Glomerular endothelial cell (primary cell): ENCODE measurements around the gene SRRD. TPM values are rescaled to one million over a fixed set of nuclear protein-coding genes. Genes with fewer than 3 reads are reported as not detected.

Experiments used
- DNase-seq: peaks from one replicate; pipeline ENCODE4 v3.0.0-alpha.2; 2011; ENCODE audit warnings: low read depth, low spot score; ENCODE audit errors: extremely low read depth
- total RNA-seq: library from RNA; depleted of rRNA; stranded (reverse); fragments of >200 nt; gene quantifications from 2 replicates; pipeline ENCODE4 v1.2.3, GENCODE V29; 2015

The SRRD gene
- total RNA-seq, 1 donor from 2014 or later = 17.0 TPM

DNA sequence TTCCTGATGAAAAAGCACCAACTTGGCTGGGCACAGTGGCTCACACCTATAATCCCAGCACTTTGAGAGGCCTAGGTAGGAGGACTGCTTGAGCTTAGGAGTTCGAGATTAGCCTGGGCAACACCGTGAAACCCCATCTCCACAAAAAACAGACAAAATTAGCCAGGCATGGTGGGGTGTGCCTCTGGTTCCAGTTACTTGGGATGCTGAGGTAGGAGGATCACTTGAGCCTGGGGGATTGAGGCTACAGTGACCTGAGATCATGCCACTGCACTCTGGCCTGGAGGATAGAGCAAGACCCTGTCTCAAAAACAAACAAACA, 3.1 kb upstream of the SRRD start:
- DNase-seq = no peak

DNA sequence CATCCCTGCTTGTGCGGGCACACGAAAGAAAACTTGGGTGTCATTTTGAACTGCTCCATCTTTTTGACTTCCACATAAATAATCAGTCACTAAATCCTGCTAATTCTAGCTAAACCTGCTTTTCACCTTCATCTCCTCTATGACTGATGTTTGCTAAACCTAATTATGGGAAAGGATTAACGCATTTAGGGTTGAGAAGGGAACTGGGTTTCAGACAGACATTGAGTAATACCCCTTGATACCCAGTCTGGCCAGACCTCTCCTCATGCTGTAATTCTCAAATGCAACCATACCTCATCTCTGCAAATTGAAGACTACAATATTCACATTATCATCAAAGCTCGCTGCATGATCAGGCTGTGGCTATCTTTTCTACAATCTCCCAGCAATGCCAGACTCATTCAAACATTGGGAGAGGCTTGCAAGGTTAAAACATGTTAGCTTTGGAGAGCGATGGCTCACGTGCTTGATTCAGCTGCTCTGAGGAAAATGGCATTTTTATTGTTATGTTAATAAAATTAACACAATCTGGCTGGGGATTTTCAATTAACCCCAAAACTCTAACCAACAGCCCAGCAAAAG, 2.5 kb upstream of the SRRD start:
- no peak for DNase-seq

DNA sequence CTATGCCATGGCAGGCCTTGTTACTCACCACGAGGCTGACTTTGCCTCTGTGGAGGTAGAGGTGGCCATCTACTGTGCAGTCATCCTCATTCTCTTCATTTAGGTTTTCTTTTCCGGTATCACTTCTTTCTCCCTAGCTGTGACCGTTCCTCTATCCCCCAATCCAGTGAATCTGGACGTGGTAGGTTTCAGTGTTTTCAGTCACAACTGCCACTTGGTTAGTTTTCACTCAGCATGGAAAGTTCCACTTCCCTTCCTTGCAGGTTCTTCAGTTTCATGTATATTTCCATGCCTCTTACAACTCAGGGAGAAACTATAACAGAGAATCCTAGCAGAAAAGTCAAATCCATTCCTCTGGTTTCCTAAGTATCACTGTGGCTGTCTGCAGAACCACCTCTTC, 2.0 kb upstream of the SRRD start:
- DNase-seq = no peak

DNA sequence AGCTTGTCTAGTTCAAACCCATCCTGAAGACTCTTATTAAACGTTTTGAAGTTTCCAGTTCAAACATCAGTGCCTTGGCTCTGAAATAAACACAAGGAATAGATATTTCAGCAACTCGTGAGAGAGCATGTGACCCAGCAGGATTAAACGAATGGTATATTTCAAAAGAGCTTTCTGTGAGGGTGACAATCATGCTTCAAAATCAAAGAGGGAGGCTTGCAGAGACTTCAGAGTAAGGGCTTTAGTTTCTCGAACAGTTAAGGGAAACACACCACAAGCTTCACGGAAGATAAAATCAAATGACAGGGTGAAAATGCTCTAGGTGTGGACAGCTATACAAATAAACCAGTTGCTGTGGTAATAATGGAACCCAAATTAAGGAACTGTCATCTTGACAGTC, 1.5 kb upstream of the SRRD start:
- no peak for DNase-seq

DNA sequence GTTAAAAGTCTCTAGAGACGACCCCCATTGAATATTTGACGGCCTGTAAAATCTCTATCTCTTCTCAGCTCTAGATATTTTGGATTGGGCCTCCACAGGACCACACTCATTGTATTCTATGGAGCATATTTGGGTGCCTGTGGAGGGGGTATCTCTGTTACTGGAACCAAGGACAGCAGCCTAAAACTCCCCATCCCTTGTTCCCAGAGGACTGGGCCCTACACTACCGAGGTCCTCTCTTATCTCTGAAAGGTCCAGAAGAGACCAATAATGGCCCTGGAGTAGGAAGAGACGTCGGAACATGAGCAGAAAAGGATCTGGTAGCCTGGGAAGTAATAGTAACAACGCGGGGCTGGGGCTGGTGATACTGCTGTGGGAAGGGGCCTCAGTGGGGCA, 636 bp upstream of the SRRD start:
- DNase-seq = no peak

DNA sequence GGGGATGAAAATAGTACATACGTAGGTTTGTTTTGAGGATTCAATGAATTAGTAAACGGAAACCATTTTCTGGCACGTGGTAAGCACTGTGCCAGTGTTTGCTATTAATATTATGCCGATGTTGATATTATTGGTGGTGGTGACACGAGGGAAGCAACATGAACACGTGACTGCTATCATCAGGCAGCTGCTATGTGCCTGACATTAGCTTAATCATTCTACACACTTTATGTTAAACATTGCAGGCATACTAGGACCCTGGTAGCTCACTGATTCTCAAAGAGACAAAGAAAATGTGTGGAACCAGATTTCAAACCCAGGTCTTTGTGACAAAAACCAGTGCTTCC, 656 bp downstream of the SRRD start:
- DNase-seq = no peak

DNA sequence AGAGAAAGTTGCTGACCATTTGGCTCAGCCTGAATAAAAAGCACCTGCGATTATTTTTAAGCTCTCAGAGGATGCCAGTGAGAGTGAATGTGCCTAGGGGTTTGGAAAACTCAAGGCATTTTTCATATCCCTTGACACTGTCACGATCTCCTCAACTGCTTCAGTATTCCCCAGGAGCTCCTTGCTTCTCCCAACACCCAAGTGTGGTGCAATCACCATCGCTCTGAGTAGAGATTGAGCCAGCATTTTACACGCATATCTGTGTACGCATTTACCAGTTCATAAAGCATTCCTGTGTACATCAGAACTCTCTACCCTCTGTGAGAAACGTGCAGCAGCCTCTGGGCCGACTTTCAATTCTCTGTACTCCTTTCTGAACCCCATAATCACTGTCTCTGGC, 1.3 kb downstream of the SRRD start:
- no peak for DNase-seq

DNA sequence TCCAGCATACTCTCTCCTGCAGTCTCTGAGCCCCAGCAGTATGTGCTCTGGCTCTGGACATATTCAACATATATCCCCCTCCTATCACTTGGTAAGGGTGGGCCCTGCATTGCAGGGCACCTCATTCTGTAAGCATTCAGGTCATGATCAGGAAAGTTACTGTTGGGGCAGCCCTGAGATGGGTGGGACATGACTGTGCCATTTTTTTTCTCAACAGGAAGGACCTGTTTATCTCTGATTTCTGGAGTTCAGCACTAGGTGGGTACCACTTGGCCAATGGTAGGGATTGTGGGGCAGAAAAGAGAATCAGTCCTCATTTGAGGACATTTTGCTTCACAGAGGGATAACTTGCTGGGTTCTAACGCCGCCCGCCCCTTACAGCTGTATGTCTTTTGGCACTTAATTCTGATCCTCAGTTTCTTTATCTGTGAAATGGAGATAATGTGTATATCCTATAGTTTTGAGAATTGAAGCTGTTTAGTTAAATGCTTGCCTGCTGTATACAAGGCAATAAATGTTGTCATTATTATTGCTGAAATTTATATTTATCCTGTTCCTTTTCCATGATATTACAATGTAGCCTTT, 2.2 kb downstream of the SRRD start:
- no peak for DNase-seq

DNA sequence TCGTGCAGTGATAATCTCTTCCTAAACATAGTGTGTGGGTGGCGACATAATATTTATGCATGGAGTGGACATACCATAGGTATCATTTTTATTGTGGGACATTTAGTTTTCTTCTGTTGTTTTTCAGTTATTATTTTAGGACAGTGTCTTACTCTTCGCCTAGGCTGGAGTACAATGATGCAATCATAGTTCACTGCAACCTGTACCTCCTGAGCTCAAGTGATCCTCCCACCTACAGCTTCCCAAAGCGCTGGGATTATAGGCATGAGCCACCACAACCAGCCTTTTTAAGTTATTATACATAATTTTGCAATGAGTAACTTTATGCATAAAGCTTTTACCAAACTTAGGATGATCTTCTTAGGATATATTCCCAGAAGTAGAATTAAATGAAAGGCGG, 2.7 kb downstream of the SRRD start:
- DNase-seq = no peak

DNA sequence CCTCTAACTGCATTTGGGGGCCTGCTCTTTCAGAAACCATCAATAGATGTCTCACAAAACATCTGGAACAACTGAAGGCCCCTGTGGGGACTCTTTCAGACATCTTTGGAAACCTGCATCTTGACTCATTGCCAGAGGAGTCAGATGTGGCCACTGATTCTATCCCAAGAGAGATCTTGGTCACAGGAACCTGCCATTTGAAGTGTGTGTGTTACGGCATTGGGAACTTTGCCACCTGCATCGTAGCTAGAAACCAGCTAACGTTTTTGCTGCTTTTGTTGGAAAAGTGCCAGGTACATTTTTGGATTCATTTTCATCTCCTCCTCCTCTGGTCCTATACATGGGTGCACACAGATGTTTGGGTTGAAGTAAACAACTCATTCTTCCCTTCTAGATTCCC, 4.3 kb downstream of the SRRD start:
- DNase-seq = no peak

DNA sequence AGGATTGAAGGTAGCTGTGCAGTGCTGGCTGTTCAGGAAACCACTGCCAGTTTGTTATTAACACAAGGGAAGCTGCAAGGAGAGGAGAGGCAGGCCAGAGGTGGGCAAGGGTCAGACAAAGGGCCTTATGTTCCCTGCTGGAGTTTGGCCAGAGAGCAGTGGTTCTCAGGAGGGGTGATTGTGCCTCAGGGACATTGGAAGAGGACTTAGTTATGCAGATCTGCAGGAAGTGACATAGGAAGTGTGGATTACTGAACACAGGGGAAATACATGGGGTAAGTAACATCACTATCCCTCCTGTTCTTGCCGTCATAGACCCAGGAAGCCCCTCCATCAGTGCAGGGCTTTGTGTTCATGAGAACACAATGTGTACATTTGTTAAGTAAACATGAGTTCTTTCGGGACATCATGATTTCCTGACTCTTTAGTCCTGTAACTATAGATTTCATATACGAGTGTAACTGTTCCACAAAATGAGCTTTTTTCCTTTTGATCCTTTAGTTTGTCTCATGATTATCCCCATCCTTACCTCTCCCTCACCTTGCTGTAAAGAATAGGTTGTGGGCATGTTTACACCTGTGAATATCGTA, 5.9 kb downstream of the SRRD start:
- no peak for DNase-seq

DNA sequence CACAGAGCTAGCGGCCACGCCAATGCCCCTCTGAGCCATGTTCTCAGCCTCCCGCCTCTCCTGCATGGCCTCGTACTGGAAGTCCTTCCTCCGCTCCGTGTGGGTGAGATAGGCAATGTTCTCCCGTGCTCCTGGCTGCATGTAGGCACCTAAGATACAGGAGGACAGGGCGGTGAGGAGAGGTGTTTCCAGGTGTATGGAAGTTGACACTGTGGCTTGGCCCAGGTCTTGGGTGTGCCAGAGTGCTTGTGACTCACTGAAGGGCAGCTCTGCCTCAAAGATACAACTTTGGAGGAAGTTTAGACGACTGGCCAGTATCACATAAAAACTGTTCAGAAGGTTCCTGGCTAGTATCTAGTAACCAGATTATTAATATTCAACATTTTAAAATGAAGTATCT, 8.5 kb downstream of the SRRD start:
- no peak for DNase-seq

DNA sequence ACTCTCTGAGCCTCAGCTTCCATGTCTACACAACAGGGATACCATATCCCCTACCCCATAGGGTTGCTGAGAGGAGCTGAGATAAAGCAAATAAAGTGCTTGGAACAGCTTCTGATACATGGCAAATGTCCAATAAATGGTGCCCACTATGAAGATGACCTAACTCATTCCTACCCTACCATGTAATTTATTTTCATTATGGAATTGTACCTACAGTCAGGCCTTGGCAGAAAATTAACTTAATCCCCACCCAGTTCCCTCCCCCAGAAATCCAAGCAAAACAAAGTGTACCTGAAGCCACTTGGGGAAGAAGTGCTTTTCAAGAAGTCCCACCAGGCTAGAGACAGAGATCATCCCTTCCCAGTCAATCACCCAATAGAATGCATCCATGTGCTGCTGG, 10.8 kb downstream of the SRRD start:
- DNase-seq = no peak

DNA sequence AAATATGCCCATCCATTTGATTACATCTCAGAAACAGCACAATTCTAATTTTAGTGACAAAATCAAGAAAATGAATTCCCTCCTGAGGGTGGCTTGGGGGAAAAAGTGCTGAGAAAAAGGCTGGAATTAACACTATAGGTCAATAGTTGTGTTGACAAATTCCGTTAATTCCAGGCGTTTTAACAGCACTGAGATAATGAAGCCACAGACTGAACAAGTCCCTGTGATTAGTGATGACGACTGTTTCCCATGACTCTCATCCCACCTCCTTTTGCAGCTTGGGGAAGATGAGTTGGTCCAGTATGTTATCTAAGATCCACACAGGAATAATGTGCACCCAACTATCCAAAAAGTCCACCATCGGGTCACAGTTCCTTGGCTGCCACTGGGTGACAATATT, 12.8 kb downstream of the SRRD start:
- DNase-seq = no peak

DNA sequence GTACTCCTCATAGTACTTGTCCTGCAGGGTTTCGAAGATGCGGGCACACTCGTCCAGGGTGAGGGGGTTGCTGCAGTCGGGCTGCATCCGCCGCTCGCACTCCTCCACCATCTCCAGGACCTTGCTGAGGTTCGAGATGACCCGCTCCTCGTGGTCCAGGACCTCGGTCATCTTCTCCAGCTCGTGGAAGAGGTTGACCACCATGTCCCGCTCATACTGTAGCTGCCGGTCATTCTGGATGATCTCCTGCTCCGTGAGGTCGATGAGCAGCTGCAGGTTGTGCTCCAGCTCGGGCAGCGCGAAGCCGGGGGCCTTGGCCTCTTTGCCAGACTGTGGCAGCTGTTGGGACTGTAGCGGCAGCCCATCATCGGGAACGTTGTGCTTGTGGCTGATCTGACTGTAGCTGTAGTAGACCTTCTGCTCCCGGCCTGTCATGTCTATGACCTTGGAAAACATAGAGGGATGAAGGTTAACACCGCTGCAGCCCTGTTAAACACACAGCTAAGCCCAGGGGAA, 15.6 kb downstream of the SRRD start:
- DNase-seq = no peak

DNA sequence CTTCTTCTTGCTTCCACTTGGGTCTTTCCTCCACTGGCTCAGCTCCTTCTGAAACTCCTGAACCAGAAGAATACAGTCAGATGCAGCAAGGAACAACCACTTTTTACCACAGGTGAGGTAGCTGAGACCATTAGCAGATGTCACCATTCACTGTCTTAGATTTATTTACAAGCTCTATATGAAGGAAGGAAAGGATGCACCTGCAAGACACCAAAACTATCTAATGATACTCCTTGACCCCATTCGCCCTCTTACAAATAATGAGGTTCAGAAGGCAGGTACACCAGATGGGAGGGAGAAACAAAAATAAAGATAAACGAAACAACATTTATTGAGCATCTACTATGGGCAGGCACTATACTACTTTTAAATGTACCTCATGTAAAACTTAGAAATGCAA, 18.3 kb downstream of the SRRD start:
- DNase-seq = no peak

DNA sequence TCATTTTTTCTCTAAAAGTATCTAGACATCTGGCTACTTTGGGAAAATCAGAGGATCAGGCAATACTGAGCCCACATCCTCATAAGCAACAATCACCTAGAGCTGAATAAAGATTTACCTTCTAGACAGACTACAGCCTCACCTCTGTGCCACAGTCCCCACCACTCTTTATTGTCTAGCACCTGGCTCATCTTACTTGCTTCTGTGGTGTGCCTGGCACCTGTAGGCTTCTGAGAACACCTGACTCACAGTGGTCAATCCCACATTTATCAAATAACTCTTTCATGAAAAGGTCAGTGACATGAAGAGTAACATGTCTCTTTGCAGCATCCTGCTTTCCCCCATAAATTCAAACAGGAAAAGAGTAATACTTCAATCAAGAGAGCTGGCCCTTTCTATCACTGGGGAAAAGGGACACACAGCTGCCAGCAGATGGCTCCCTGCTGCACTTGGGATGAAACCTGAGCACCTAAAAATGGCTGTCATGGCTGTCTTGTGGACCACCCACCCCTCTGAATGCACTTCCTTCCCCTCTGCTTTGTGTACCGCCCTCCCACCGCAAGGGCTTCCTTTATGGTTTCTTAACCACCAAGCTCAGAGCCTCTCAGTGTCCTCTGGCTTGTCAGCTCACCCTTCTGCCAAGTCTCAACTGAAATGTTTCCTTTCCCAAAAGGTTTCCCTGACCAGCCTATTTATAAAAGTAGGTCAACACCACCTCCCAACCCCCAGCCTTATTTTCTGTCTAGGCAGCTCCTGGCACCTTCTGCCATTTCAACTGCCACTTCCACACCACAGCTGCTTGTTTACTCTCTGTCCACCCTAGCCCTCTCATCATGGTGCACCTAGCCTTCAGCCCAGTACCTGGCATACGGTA, 19.2 kb downstream of the SRRD start:
- DNase-seq = no peak

DNA sequence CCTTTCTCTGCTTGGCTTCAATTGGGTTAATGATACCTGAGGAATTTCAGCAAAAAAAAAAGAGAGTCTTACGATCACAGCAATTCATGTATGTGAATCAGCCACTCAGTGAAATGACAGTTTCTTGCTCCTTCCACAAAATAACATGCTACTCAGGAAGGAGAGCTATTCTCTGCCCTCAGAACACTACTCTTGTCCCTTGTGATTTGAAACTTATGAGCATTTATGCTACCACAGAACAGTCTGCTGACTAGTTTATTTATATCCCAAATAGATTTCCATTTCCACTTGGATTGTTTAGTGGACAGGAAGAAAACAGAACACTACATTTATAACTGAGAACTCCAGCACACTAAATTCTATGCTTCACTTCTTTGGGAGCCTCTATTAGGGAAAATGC, 20.1 kb downstream of the SRRD start:
- no peak for DNase-seq

DNA sequence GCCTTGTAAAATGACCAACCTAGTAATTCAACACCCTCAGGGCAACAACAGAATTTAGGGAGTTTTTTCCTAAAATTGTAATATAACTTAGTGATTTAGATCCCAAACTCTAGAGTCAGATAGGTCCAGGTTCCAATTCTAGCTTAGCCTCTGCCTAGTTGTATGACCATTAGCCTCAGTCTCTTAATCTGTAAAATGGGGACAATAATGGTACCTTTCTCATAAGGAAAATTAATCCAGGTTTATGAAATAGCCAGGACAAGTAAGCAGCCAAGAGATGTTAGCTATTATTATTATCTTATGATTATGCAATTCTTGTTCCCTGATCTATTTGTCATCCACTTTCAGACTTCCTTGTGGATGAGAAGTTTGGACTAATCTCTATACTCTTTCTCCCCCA, 24.5 kb downstream of the SRRD start:
- DNase-seq = no peak

DNA sequence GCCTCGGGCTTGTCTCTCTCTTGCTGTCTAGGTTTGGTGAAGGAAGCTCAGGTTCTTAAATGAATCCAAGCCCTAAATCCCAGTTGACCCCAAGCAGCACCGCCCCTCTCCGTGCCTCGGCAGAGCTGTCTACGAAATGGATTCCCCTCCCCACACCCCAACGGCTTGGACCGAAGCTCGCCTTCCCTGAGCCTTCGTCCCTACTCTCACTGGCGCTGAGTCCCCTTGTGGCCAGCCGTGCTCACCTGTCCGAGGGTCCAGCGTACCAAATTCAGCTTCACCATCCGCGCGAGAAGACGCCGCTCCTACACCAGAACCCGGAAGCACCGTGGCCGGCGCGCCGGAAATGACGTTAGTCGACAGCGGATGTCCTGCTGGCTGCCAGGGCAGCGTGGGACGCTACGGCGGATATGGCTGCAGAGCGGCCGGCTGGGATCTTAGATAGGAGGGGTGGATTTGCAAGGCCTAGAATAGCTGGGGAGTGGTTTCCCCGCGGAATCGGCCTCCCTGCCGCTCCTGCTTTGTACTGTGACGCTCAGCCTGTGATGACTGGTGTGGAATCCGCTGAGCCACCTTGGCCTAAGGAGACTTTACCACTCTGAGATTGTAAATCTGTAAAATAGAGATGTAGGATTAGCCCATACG, 28.6 kb downstream of the SRRD start, which contains the start of gene TFIP11:
Gene TFIP11 (minus strand): TSS at position 325 of the 645 bp plus-strand sequence. CDS start 2,201 bp downstream, outside the sequence.
- no peak for DNase-seq

DNA sequence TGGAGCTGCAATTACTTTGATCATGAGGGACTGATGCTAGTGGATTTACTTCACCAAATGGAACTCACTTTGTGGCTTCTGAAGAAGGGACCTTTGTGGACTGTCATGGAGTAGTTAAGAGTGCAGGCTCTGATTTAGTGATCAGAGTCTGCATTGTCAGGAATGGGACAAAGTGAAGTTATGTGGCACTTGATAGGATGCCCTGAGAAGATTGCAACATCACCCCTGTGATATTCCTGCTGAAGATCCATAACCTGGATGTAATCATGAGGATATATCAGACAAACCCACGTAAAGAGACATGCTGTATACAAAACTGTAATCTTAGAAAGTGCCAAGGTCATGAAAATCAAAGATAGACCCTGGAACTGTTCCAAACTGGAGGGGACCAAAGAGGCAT, 30.2 kb downstream of the SRRD start:
- DNase-seq = no peak
